ENCODE data around the gene PRDM1. TPM values are rescaled to one million over a fixed set of nuclear protein-coding genes. Genes with fewer than 3 reads are reported as not detected.

Gene PRDM1
- total and polyA plus RNA-seq, 2 of the 13 experiments (the other 11 are each of a cell fraction or from before 2014, with no cell fraction given): 0.13 TPM; not detected in 1

DNA sequence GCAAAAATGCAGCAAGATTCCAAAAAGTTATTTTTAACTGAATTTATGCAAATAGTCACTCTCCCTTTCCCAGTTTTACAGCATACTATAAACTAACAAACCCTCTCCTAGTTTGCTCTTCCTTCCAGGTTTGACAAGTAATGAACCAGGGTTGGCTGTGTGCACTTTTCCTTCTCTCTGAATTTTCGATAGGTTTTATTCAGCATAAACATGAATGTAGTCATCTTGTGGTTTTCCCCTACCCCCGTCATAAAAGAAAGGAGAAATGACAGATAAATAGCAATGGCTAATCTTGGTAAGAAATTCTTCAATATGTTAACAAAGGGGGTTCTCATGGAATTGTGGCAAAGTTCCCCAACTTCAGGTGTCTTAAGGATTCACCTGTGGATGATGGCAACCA, 26.3 kb downstream of the PRDM1 start:
- Histone ChIP-seq H3K9me3 (ENCODE audit: low read length) (no peaks in the 10 kb centered on the region), H3K4me3 (replicated peaks in 1 of 3; ENCODE audit: insufficient read depth in 1 of 3, low read depth in 2 of 3, low read length in 3 of 3) (no peak overlapping the region), H3K4me1 (ENCODE audit: insufficient read depth, low read length) (no peaks in the 10 kb centered on the region), H3K27ac (ENCODE audit: extremely low read length, insufficient read depth, low read length) (no peak overlapping the region), H4K20me1 (ENCODE audit: insufficient read depth, low read length) (no peaks in the 10 kb centered on the region), H3K36me3 (replicated peaks in 1 of 2; ENCODE audit: control insufficient read depth in 1 of 2, insufficient read depth in 2 of 2, low read length in 2 of 2) (no peaks in the 10 kb centered on the region), H3K27me3 (ENCODE audit: control insufficient read depth in 1 of 2, insufficient read depth in 2 of 2, low read length in 2 of 2) (peaks cover 0 to 50% of the 10 kb centered on the region in 2 experiments; a peak in 4 of 5 replicates), H3K4me2 (ENCODE audit: low read depth, low read length) (no peak overlapping the region), H3K79me2 (ENCODE audit: insufficient read depth, low read length) (no peaks in the 10 kb centered on the region), H3K9ac (ENCODE audit: insufficient read depth, low read depth, low read length) (no peak overlapping the region), H2AFZ (ENCODE audit: low read length) (no peak overlapping the region)
- no peak for DNase-seq (ENCODE audit: low spot score)
- intact Hi-C loops (cut with micrococcal nuclease; ENCODE audit: unreplicated experiment) (no loop called here), in situ Hi-C loops (cut with HindIII; ENCODE audit: extremely low pct_ligation_motif_present, low pct_unique_long_range_greater_than_20kb) (no loop called here)
- ATAC-seq: no peak
- WGBS (ENCODE audit: low lambda C conversion rate): 21% methylated on average over 2 of the region's 2 CpGs
- no TSS peak for BruUV-seq (replicated peaks)
- CTCF ChIA-PET (ENCODE audit: low intra/inter-chr PET ratio, low total read pairs): no interaction called here
- FAIRE-seq: no peak
- TF ChIP-seq HMGA1 (CRISPR knock-in tag; conservative IDR thresholded peaks at IDR 0.05) (no peak), GATAD2A (CRISPR knock-in tag; IDR thresholded peaks at IDR 0.05) (no peak), SP2 (CRISPR knock-in tag; IDR thresholded peaks at IDR 0.05) (no peak), NFE2L2 (IDR thresholded peaks at IDR 0.05; ENCODE audit: low read length) (no peak), ZBTB8A (CRISPR knock-in tag; IDR thresholded peaks at IDR 0.05; ENCODE audit: borderline replicate concordance, low read depth) (no peak), ZNF33B (CRISPR knock-in tag; IDR thresholded peaks at IDR 0.05) (no peak), HDAC6 (IDR thresholded peaks at IDR 0.05; ENCODE audit: low read depth, low read length) (no peak), HIVEP1 (CRISPR knock-in tag; IDR thresholded peaks at IDR 0.05) (no peak), ZNF713 (CRISPR knock-in tag; IDR thresholded peaks at IDR 0.05) (no peak), ZNF891 (CRISPR knock-in tag; IDR thresholded peaks at IDR 0.05) (no peak)
- TF ChIP-seq, protein P1, sequence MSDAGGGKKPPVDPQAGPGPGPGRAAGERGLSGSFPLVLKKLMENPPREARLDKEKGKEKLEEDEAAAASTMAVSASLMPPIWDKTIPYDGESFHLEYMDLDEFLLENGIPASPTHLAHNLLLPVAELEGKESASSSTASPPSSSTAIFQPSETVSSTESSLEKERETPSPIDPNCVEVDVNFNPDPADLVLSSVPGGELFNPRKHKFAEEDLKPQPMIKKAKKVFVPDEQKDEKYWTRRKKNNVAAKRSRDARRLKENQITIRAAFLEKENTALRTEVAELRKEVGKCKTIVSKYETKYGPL (CRISPR knock-in tag; IDR thresholded peaks at IDR 0.05): no peak
- TF ChIP-seq, protein P2, sequence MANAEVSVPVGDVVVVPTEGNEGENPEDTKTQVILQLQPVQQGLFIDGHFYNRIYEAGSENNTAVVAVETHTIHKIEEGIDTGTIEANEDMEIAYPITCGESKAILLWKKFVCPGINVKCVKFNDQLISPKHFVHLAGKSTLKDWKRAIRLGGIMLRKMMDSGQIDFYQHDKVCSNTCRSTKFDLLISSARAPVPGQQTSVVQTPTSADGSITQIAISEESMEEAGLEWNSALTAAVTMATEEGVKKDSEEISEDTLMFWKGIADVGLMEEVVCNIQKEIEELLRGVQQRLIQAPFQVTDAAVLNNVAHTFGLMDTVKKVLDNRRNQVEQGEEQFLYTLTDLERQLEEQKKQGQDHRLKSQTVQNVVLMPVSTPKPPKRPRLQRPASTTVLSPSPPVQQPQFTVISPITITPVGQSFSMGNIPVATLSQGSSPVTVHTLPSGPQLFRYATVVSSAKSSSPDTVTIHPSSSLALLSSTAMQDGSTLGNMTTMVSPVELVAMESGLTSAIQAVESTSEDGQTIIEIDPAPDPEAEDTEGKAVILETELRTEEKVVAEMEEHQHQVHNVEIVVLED (CRISPR knock-in tag; IDR thresholded peaks at IDR 0.05; ENCODE audit: borderline replicate concordance): no peak
- POLR2A ChIA-PET: no interaction called here
